HepG2 (cell line): ENCODE data around the gene ULK4. TPM values are rescaled to one million over a fixed set of nuclear protein-coding genes. Genes with fewer than 3 reads are reported as not detected.

ENCODE experiments used
- AFF4 ChIP-seq: sonication (generic); formaldehyde crosslinking; IDR thresholded peaks from 2 replicates; pipeline ENCODE4 v1.4.0; 2020; ENCODE audit warnings: missing genetic modification reagents
- ARID2 ChIP-seq: sonication (generic); formaldehyde crosslinking; IDR thresholded peaks from 2 replicates; pipeline ENCODE4 v1.8.1; 2022; ENCODE audit warnings: mild to moderate bottlenecking, missing genetic modification reagents, borderline replicate concordance
- ARID5B ChIP-seq: IDR thresholded peaks from 2 replicates; pipeline ENCODE4 v1.4.0; 2020; ENCODE audit warnings: mild to moderate bottlenecking, missing genetic modification reagents
- ATAD3A ChIP-seq: sonication (generic); formaldehyde crosslinking; IDR thresholded peaks from 2 replicates; pipeline ENCODE4 v1.4.0; 2020; ENCODE audit warnings: missing genetic modification reagents
- FOXO1 ChIP-seq: sonication (generic); formaldehyde crosslinking; IDR thresholded peaks from 2 replicates; pipeline ENCODE4 v1.4.0; 2020; ENCODE audit warnings: missing genetic modification reagents
- HNRNPK ChIP-seq: fragments of 200-400 bp; formaldehyde crosslinking; IDR thresholded peaks from 2 replicates; pipeline ENCODE4 v1.6.1; 2018; ENCODE audit warnings: low read length, low read depth, moderate library complexity, mild to moderate bottlenecking; ENCODE audit not compliant: poor library complexity, severe bottlenecking
- MAF1 ChIP-seq: sonication (generic); formaldehyde crosslinking; IDR thresholded peaks from 2 replicates; pipeline ENCODE4 v1.5.0; 2020; ENCODE audit warnings: missing genetic modification reagents, borderline replicate concordance
- PAXIP1 ChIP-seq: sonication (generic); formaldehyde crosslinking; conservative IDR thresholded peaks from 2 replicates; pipeline ENCODE4 v1.4.0; 2020; ENCODE audit warnings: mild to moderate bottlenecking, missing genetic modification reagents, moderate library complexity
- ZBTB21 ChIP-seq: sonication (generic); formaldehyde crosslinking; IDR thresholded peaks from 2 replicates; pipeline ENCODE4 v1.4.0; 2020; ENCODE audit warnings: missing genetic modification reagents
- ZNF34 ChIP-seq: sonication (generic); formaldehyde crosslinking; IDR thresholded peaks from 2 replicates; pipeline ENCODE4 v1.4.0; 2020; ENCODE audit warnings: mild to moderate bottlenecking, missing genetic modification reagents, borderline replicate concordance
- ZNF639 ChIP-seq: conservative IDR thresholded peaks from 2 replicates; pipeline ENCODE4 v1.6.1; 2018; ENCODE audit warnings: missing genetic modification reagents
- ZNF709 ChIP-seq: sonication (generic); formaldehyde crosslinking; IDR thresholded peaks from 2 replicates; pipeline ENCODE4 v1.5.0; 2020; ENCODE audit warnings: mild to moderate bottlenecking, missing genetic modification reagents
- ZNF740 ChIP-seq: sonication (generic); formaldehyde crosslinking; IDR thresholded peaks from 2 replicates; pipeline ENCODE4 v1.4.0; 2020; ENCODE audit warnings: missing genetic modification reagents
- polyA plus RNA-seq, 8 experiments: library from polyadenylated mRNA; depleted of rRNA in 3 of 8; stranded (reverse) in 7 of 8; unstranded in 1 of 8; fragments of >200 nt; fragmentation: Illumina TruSeq in 4 of 8; extraction: Trizol in 4 of 8; gene quantifications; 2 replicates each; pipeline versions ENCODE4 v1.2.1 to v1.2.3, GENCODE V29; 2011 to 2016; ENCODE audit warnings: low read depth in 4 of 8, missing spikeins in 1 of 8, mixed read lengths in 1 of 8; ENCODE audit not compliant: insufficient read depth in 1 of 8
- total RNA-seq, 5 experiments: library from RNA; depleted of rRNA; stranded (reverse); fragments of >200 nt; fragmentation: Illumina TruSeq; extraction: Trizol; gene quantifications; 2 replicates each; pipeline ENCODE4 v1.2.3, GENCODE V29; 2016; ENCODE audit warnings: low read depth in 1 of 5

The ULK4 gene
- total and polyA plus RNA-seq, 2 of the 13 experiments (the other 11 are each of a cell fraction or from before 2014, with no cell fraction given): 6.7 to 11.8 TPM

GRCh38 chr3:41426485-41426884, 535.4 kb downstream of the ULK4 start (continued):
- TF ChIP-seq ARID5B (CRISPR knock-in tag) (peak; percentile 41; the same call in 1 of the 2 replicates), ZNF740 (CRISPR knock-in tag) (no peak), ZBTB21 (CRISPR knock-in tag) (no peak), PAXIP1 (CRISPR knock-in tag) (peak; percentile 52; the same call in 1 of the 2 replicates), FOXO1 (CRISPR knock-in tag) (no peak), HNRNPK (no peak), ZNF34 (CRISPR knock-in tag) (no peak), ARID2 (no peak), ZNF709 (CRISPR knock-in tag) (no peak), MAF1 (CRISPR knock-in tag) (no peak), ZNF639 (CRISPR knock-in tag) (no peak), ATAD3A (no peak), AFF4 (no peak)
